HEK293 (cell line): Measurements from ENCODE around the gene CFAP45.

Experiments
- EGR2 ChIP-seq: fragments of 450-650 bp; formaldehyde crosslinking; IDR thresholded peaks from 2 replicates; pipeline ENCODE4 v1.5.1; 2016; ENCODE audit warnings: low read depth, missing biosample characterization, missing genetic modification characterization
- GFI1B ChIP-seq: fragments of 450-650 bp; formaldehyde crosslinking; IDR thresholded peaks from 2 replicates; pipeline ENCODE4 v1.5.1; 2016; ENCODE audit warnings: missing biosample characterization, missing genetic modification characterization
- GLIS2 ChIP-seq: fragments of 450-650 bp; formaldehyde crosslinking; IDR thresholded peaks from 2 replicates; pipeline ENCODE4 v1.5.1; 2016; ENCODE audit warnings: missing biosample characterization, missing genetic modification characterization
- HOXC10 ChIP-seq: sonication (generic); formaldehyde crosslinking; IDR thresholded peaks from 2 replicates; pipeline ENCODE4 v1.8.1; 2023; ENCODE audit warnings: mild to moderate bottlenecking, missing genetic modification reagents
- IKZF3 ChIP-seq: fragments of 450-650 bp; IDR thresholded peaks from 2 replicates; pipeline ENCODE4 v1.5.0; 2018; ENCODE audit warnings: missing biosample characterization, mild to moderate bottlenecking, missing genetic modification characterization, moderate library complexity
- KLF8 ChIP-seq: fragments of 450-650 bp; formaldehyde crosslinking; IDR thresholded peaks from 2 replicates; pipeline ENCODE4 v1.5.1; 2016; ENCODE audit warnings: missing biosample characterization, missing genetic modification characterization
- PRDM1 ChIP-seq: fragments of 450-650 bp; formaldehyde crosslinking; IDR thresholded peaks from 2 replicates; pipeline ENCODE4; 2016; ENCODE audit warnings: missing biosample characterization, missing genetic modification characterization
- PRDM6 ChIP-seq: fragments of 450-650 bp; formaldehyde crosslinking; IDR thresholded peaks from 2 replicates; pipeline ENCODE4 v1.5.1; 2017; ENCODE audit warnings: missing biosample characterization, missing genetic modification characterization
- REPIN1 ChIP-seq: fragments of 450-650 bp; formaldehyde crosslinking; IDR thresholded peaks from 2 replicates; pipeline ENCODE4 v1.5.1; 2017; ENCODE audit warnings: missing biosample characterization, missing genetic modification characterization, low read depth
- SETDB1 ChIP-seq: IDR thresholded peaks from one replicate; pipeline ENCODE4 v1.6.1; 2017; ENCODE audit warnings: mild to moderate bottlenecking, low read length, moderate library complexity, mixed read lengths; ENCODE audit not compliant: insufficient read length
- SP2 ChIP-seq: fragments of 450-650 bp; formaldehyde crosslinking; IDR thresholded peaks from 2 replicates; pipeline ENCODE4 v1.5.1; 2016; ENCODE audit warnings: missing biosample characterization, missing genetic modification characterization
- ZBTB20 ChIP-seq: fragments of 450-650 bp; formaldehyde crosslinking; IDR thresholded peaks from 2 replicates; pipeline ENCODE4 v1.5.1; 2016; ENCODE audit warnings: missing biosample characterization, missing genetic modification characterization
- ZBTB21 ChIP-seq: fragments of 450-650 bp; formaldehyde crosslinking; IDR thresholded peaks from 2 replicates; pipeline ENCODE4 v1.5.1; 2017; ENCODE audit warnings: missing biosample characterization, missing genetic modification characterization
- ZBTB8A ChIP-seq: fragments of 450-650 bp; formaldehyde crosslinking; IDR thresholded peaks from 2 replicates; pipeline ENCODE4 v1.5.1; 2016; ENCODE audit warnings: missing biosample characterization, missing genetic modification characterization
- ZNF138 ChIP-seq: fragments of 450-650 bp; formaldehyde crosslinking; IDR thresholded peaks from 2 replicates; pipeline ENCODE4 v1.5.1; 2016; ENCODE audit warnings: missing biosample characterization, missing genetic modification characterization, borderline replicate concordance
- ZNF16 ChIP-seq: fragments of 450-650 bp; formaldehyde crosslinking; IDR thresholded peaks from 2 replicates; pipeline ENCODE4 v1.5.1; 2016; ENCODE audit warnings: low read depth, missing biosample characterization, missing genetic modification characterization
- ZNF174 ChIP-seq: fragments of 450-650 bp; formaldehyde crosslinking; IDR thresholded peaks from 2 replicates; pipeline ENCODE4 v1.5.0; 2017; ENCODE audit warnings: missing biosample characterization, mild to moderate bottlenecking, missing genetic modification characterization
- ZNF184 ChIP-seq: fragments of 450-650 bp; IDR thresholded peaks from 2 replicates; pipeline ENCODE4 v1.5.1; 2018; ENCODE audit warnings: missing biosample characterization, mild to moderate bottlenecking, missing genetic modification characterization
- ZNF280C ChIP-seq: fragments of 450-650 bp; formaldehyde crosslinking; IDR thresholded peaks from 2 replicates; pipeline ENCODE4 v1.5.1; 2016; ENCODE audit warnings: missing biosample characterization, missing genetic modification characterization
- ZNF366 ChIP-seq: fragments of 450-650 bp; formaldehyde crosslinking; conservative IDR thresholded peaks from 2 replicates; pipeline ENCODE4 v1.5.1; 2016; ENCODE audit warnings: missing biosample characterization, missing genetic modification characterization
- ZNF391 ChIP-seq: fragments of 450-650 bp; formaldehyde crosslinking; IDR thresholded peaks from 2 replicates; pipeline ENCODE4 v1.5.1; 2016; ENCODE audit warnings: low read depth, missing biosample characterization, missing genetic modification characterization, borderline replicate concordance
- ZNF433 ChIP-seq: fragments of 450-650 bp; formaldehyde crosslinking; IDR thresholded peaks from 2 replicates; pipeline ENCODE4 v1.5.1; 2016; ENCODE audit warnings: missing biosample characterization, missing genetic modification characterization, low read depth
- ZNF555 ChIP-seq: fragments of 450-650 bp; formaldehyde crosslinking; conservative IDR thresholded peaks from 2 replicates; pipeline ENCODE4 v1.5.1; 2017; ENCODE audit warnings: missing biosample characterization, mild to moderate bottlenecking, missing genetic modification characterization, inconsistent platforms
- ZNF558 ChIP-seq: fragments of 450-650 bp; formaldehyde crosslinking; IDR thresholded peaks from 2 replicates; pipeline ENCODE4 v1.5.1; 2016; ENCODE audit warnings: missing biosample characterization, missing genetic modification characterization
- ZNF600 ChIP-seq: fragments of 450-650 bp; formaldehyde crosslinking; IDR thresholded peaks from 2 replicates; pipeline ENCODE4 v1.5.1; 2016; ENCODE audit warnings: missing biosample characterization, missing genetic modification characterization
- ZNF623 ChIP-seq: fragments of 450-650 bp; formaldehyde crosslinking; IDR thresholded peaks from 2 replicates; pipeline ENCODE4 v1.5.1; 2016; ENCODE audit warnings: missing biosample characterization, missing genetic modification characterization
- ZNF626 ChIP-seq: fragments of 450-650 bp; sonication (Bioruptor Pico); formaldehyde crosslinking; IDR thresholded peaks from 2 replicates; pipeline ENCODE4 v1.5.1; 2018; ENCODE audit warnings: missing biosample characterization, missing genetic modification characterization, inconsistent platforms
- ZNF660 ChIP-seq: fragments of 450-650 bp; IDR thresholded peaks from 2 replicates; pipeline ENCODE4 v1.5.1; 2018; ENCODE audit warnings: missing biosample characterization, mild to moderate bottlenecking, missing genetic modification characterization
- ZNF747 ChIP-seq: fragments of 450-650 bp; formaldehyde crosslinking; IDR thresholded peaks from 2 replicates; pipeline ENCODE4 v1.5.1; 2016; ENCODE audit warnings: missing biosample characterization, missing genetic modification characterization
- ZNF792 ChIP-seq: fragments of 450-650 bp; formaldehyde crosslinking; IDR thresholded peaks from 2 replicates; pipeline ENCODE4 v1.5.1; 2016; ENCODE audit warnings: missing biosample characterization, missing genetic modification characterization
- TF ChIP-seq, protein P1 (sequence below): IDR thresholded peaks from 2 replicates; pipeline ENCODE4 v1.6.1; 2011; ENCODE audit warnings: mild to moderate bottlenecking, low read depth, low read length, borderline replicate concordance
- TF ChIP-seq, protein P2 (sequence below): fragments of 450-650 bp; formaldehyde crosslinking; IDR thresholded peaks from 2 replicates; pipeline ENCODE4 v1.5.1; 2016; ENCODE audit warnings: missing biosample characterization, missing genetic modification characterization
- TF ChIP-seq, protein P3 (sequence below): fragments of 450-650 bp; formaldehyde crosslinking; IDR thresholded peaks from 2 replicates; pipeline ENCODE4 v1.5.1; 2016; ENCODE audit warnings: missing biosample characterization, missing genetic modification characterization
- TF ChIP-seq, protein P4 (sequence below): fragments of 450-650 bp; formaldehyde crosslinking; IDR thresholded peaks from 2 replicates; pipeline ENCODE4 v1.5.1; 2016; ENCODE audit warnings: missing biosample characterization, missing genetic modification characterization

The CFAP45 gene

DNA sequence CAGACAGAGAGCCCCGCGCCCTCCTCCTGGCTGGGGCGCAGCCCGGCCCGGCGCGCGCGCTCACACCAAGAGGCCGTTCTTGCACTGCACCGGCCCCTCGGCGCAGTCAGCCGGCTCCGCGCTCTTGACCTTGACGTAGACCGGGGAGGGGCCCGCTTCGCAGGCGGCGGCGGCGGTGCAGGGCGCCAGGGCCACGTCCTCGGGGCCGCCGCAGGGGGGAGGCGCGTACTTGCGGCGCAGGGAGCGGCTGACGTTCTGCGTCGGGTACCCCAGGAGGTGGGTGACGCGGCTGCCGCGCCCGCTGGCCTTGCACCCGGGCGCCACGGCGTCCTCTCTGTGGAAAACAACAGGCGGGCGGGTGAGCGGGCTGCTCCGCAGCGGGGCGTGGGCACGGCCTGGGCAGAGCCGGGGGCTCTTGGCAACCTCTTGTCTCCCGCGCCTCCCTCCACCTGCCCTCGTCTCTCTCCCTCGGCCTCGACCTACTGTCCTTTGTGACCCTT is 45.2 kb downstream of the CFAP45 start (continued):
- TF ChIP-seq ZNF391 (tag by site-specific recombination): no peak
- TF ChIP-seq ZNF623 (tag by site-specific recombination): no peak
- TF ChIP-seq ZNF792 (tag by site-specific recombination): no peak
- no peak for TF ChIP-seq HOXC10 (CRISPR knock-in tag)
- no peak for TF ChIP-seq PRDM1 (tag by site-specific recombination)
- no peak for TF ChIP-seq ZNF16 (tag by site-specific recombination)
- no peak for TF ChIP-seq ZBTB21 (tag by site-specific recombination)
- TF ChIP-seq, protein P1, sequence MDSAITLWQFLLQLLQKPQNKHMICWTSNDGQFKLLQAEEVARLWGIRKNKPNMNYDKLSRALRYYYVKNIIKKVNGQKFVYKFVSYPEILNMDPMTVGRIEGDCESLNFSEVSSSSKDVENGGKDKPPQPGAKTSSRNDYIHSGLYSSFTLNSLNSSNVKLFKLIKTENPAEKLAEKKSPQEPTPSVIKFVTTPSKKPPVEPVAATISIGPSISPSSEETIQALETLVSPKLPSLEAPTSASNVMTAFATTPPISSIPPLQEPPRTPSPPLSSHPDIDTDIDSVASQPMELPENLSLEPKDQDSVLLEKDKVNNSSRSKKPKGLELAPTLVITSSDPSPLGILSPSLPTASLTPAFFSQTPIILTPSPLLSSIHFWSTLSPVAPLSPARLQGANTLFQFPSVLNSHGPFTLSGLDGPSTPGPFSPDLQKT: no peak
- peak; percentile 60; the same call in 1 of the 2 replicates for TF ChIP-seq ZNF600 (tag by site-specific recombination)
- no peak for TF ChIP-seq ZNF174
- TF ChIP-seq ZNF138 (tag by site-specific recombination): no peak
- TF ChIP-seq ZNF366 (tag by site-specific recombination): no peak
- TF ChIP-seq PRDM6: no peak
- TF ChIP-seq ZNF555 (tag by site-specific recombination): no peak
- TF ChIP-seq ZNF433 (tag by site-specific recombination): no peak
- no peak for TF ChIP-seq ZNF280C (tag by site-specific recombination)
- TF ChIP-seq ZBTB8A (tag by site-specific recombination): peak; percentile 71
- TF ChIP-seq IKZF3: no peak
- TF ChIP-seq KLF8 (tag by site-specific recombination): no peak
- peak; percentile 19 for TF ChIP-seq SP2 (tag by site-specific recombination)
- no peak for TF ChIP-seq ZNF660
- TF ChIP-seq, protein P2, sequence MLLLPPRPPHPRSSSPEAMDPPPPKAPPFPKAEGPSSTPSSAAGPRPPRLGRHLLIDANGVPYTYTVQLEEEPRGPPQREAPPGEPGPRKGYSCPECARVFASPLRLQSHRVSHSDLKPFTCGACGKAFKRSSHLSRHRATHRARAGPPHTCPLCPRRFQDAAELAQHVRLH (tag by site-specific recombination): no peak
- no peak for TF ChIP-seq ZNF558 (tag by site-specific recombination)
- no peak for TF ChIP-seq GFI1B (tag by site-specific recombination)
- TF ChIP-seq, protein P3, sequence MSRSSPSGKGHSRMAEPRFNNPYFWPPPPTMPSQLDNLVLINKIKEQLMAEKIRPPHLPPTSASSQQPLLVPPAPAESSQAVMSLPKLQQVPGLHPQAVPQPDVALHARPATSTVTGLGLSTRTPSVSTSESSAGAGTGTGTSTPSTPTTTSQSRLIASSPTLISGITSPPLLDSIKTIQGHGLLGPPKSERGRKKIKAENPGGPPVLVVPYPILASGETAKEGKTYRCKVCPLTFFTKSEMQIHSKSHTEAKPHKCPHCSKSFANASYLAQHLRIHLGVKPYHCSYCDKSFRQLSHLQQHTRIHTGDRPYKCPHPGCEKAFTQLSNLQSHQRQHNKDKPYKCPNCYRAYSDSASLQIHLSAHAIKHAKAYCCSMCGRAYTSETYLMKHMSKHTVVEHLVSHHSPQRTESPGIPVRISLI (tag by site-specific recombination): no peak
- TF ChIP-seq ZNF626: no peak
- no peak for TF ChIP-seq ZNF184
- no peak for TF ChIP-seq EGR2 (tag by site-specific recombination)
- TF ChIP-seq, protein P4, sequence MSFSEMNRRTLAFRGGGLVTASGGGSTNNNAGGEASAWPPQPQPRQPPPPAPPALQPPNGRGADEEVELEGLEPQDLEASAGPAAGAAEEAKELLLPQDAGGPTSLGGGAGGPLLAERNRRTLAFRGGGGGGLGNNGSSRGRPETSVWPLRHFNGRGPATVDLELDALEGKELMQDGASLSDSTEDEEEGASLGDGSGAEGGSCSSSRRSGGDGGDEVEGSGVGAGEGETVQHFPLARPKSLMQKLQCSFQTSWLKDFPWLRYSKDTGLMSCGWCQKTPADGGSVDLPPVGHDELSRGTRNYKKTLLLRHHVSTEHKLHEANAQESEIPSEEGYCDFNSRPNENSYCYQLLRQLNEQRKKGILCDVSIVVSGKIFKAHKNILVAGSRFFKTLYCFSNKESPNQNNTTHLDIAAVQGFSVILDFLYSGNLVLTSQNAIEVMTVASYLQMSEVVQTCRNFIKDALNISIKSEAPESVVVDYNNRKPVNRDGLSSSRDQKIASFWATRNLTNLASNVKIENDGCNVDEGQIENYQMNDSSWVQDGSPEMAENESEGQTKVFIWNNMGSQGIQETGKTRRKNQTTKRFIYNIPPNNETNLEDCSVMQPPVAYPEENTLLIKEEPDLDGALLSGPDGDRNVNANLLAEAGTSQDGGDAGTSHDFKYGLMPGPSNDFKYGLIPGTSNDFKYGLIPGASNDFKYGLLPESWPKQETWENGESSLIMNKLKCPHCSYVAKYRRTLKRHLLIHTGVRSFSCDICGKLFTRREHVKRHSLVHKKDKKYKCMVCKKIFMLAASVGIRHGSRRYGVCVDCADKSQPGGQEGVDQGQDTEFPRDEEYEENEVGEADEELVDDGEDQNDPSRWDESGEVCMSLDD (tag by site-specific recombination): 0 out of 2 replicates have a peak, but pooled peaks have one; percentile 17
- TF ChIP-seq ZNF747 (tag by site-specific recombination): no peak
- peak; percentile 64 for TF ChIP-seq ZBTB20
- TF ChIP-seq GLIS2: peak; percentile 69
- no peak for TF ChIP-seq SETDB1
- TF ChIP-seq REPIN1 (tag by site-specific recombination): no peak
